Astrocyte (in vitro differentiated cells and primary cell): ENCODE results near the gene ABCF2. TPM values are rescaled to one million over a fixed set of nuclear protein-coding genes. Genes with fewer than 3 reads are reported as not detected.
A peak's percentile ranks its signal among the peaks of the same experiment; 100 is the strongest.

Source experiments
- DNase-seq: peaks from one replicate; pipeline ENCODE4 v3.0.0-alpha.2; 2010; ENCODE audit warnings: low read depth
- FAIRE-seq: peaks from 2 replicates; lab custom pipeline; 2011; peaks lifted over from hg19 to GRCh38; lab: Jason Lieb, UNC
- H2AFZ ChIP-seq: 2 replicates; pipeline ENCODE4 v1.6.0; 2012; ENCODE audit warnings: low read depth, low read length, inconsistent platforms
- H3K27ac ChIP-seq: 2 replicates; pipeline ENCODE4 v1.5.1; 2011; ENCODE audit warnings: low read depth, low read length, inconsistent platforms
- H3K27me3 ChIP-seq: 2 replicates; pipeline ENCODE4 v1.6.0; 2011; ENCODE audit warnings: low read length, inconsistent platforms; ENCODE audit not compliant: insufficient read depth
- H3K36me3 ChIP-seq: 2 replicates; pipeline ENCODE4 v1.5.1; 2011; ENCODE audit warnings: low read length, inconsistent platforms; ENCODE audit not compliant: insufficient read depth
- H3K4me1 ChIP-seq: 2 replicates; pipeline ENCODE4 v1.5.1; 2011; ENCODE audit warnings: low read length, inconsistent platforms; ENCODE audit not compliant: insufficient read depth
- H3K4me2 ChIP-seq: 2 replicates; pipeline ENCODE4 v1.6.0; 2012; ENCODE audit warnings: low read length, inconsistent platforms
- H3K4me3 ChIP-seq: 2 replicates; pipeline ENCODE4 v1.5.1; 2011; ENCODE audit warnings: low read depth, mild to moderate bottlenecking, low read length, inconsistent platforms; ENCODE audit not compliant: insufficient read depth
- H3K79me2 ChIP-seq: 2 replicates; pipeline ENCODE4 v1.6.0; 2012; ENCODE audit warnings: mild to moderate bottlenecking, low read length, inconsistent platforms; ENCODE audit not compliant: insufficient read depth
- H3K9ac ChIP-seq: 2 replicates; pipeline ENCODE4 v1.6.0; 2012; ENCODE audit warnings: mild to moderate bottlenecking, low read length, inconsistent platforms
- H3K9me3 ChIP-seq: 2 replicates; pipeline ENCODE4 v1.5.1; 2012; ENCODE audit warnings: low read depth, mild to moderate bottlenecking, low read length, inconsistent platforms; ENCODE audit not compliant: insufficient read depth
- H4K20me1 ChIP-seq: 2 replicates; pipeline ENCODE4 v1.6.0; 2012; ENCODE audit warnings: low read length, inconsistent platforms; ENCODE audit not compliant: insufficient read depth
- H3K27ac Mint-ChIP-seq: one replicate; pipeline ENCODE4 v1.8.0; 2021; ENCODE audit warnings: mild to moderate bottlenecking, mixed read lengths; ENCODE audit not compliant: unreplicated experiment
- H3K27me3 Mint-ChIP-seq: one replicate; pipeline ENCODE4 v1.8.0; 2021; ENCODE audit warnings: low read depth, mixed read lengths; ENCODE audit not compliant: unreplicated experiment
- H3K36me3 Mint-ChIP-seq: one replicate; pipeline ENCODE4 v1.8.0; 2021; ENCODE audit warnings: low read depth, mixed read lengths; ENCODE audit not compliant: unreplicated experiment
- H3K4me1 Mint-ChIP-seq: one replicate; pipeline ENCODE4 v1.8.0; 2021; ENCODE audit warnings: low read depth, mixed read lengths; ENCODE audit not compliant: unreplicated experiment
- H3K4me3 Mint-ChIP-seq: one replicate; pipeline ENCODE4 v1.8.0; 2021; ENCODE audit warnings: mild to moderate bottlenecking, moderate library complexity, mixed read lengths; ENCODE audit not compliant: unreplicated experiment
- H3K9me3 Mint-ChIP-seq: one replicate; pipeline ENCODE4 v1.8.0; 2021; ENCODE audit warnings: mild to moderate bottlenecking, mixed read lengths; ENCODE audit not compliant: unreplicated experiment
- EZH2 ChIP-seq: IDR thresholded peaks from 2 replicates; pipeline ENCODE4 v1.6.1; 2012; ENCODE audit warnings: mild to moderate bottlenecking, low read length, inconsistent platforms; ENCODE audit not compliant: insufficient read depth
- total RNA-seq: library from RNA; stranded (reverse); gene quantifications from 2 replicates; pipeline ENCODE4 v1.2.1, GENCODE V29; 2021
- TF ChIP-seq, protein P1 (sequence below): IDR thresholded peaks from 2 replicates; pipeline ENCODE4 v1.5.1; 2011; ENCODE audit warnings: low read depth, mild to moderate bottlenecking, inconsistent platforms, low read length, moderate library complexity; ENCODE audit not compliant: insufficient read depth

The ABCF2 gene
- total RNA-seq, 1 donor from 2014 or later = 53.2 TPM

DNA sequence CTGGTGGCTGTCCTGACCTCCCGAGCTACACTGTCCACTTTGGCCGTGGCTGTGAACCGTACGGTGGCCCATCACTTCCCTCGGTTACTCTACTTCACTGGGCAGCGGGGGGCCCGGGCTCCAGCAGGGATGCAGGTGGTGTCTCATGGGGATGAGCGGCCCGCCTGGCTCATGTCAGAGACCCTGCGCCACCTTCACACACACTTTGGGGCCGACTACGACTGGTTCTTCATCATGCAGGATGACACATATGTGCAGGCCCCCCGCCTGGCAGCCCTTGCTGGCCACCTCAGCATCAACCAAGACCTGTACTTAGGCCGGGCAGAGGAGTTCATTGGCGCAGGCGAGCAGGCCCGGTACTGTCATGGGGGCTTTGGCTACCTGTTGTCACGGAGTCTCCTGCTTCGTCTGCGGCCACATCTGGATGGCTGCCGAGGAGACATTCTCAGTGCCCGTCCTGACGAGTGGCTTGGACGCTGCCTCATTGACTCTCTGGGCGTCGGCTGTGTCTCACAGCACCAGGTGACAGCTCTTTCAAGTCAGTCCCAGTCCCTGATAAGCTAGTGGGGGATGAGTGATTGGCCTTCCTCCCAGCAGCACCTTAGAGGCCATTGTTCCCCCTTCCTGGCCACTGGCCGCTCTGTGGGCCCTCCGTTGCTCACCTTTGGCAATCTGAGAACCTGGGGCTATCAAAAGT is 8.2 kb upstream of the ABCF2 start:
- no peak overlapping the region for H3K4me2 ChIP-seq
- peaks cover 72% of the 10 kb centered on the region for H4K20me1 ChIP-seq
- H3K4me3 Mint-ChIP-seq = peak overlapping the region; percentile 45
- H3K79me2 ChIP-seq = peaks cover 83% of the 10 kb centered on the region
- no peak for FAIRE-seq
- no peak overlapping the region for H3K9ac ChIP-seq
- no peaks in the 10 kb centered on the region for H3K27me3 ChIP-seq
- H3K9me3 ChIP-seq = no peaks in the 10 kb centered on the region
- no peak for DNase-seq
- H3K9me3 Mint-ChIP-seq = no peaks in the 10 kb centered on the region
- TF ChIP-seq, protein P1, sequence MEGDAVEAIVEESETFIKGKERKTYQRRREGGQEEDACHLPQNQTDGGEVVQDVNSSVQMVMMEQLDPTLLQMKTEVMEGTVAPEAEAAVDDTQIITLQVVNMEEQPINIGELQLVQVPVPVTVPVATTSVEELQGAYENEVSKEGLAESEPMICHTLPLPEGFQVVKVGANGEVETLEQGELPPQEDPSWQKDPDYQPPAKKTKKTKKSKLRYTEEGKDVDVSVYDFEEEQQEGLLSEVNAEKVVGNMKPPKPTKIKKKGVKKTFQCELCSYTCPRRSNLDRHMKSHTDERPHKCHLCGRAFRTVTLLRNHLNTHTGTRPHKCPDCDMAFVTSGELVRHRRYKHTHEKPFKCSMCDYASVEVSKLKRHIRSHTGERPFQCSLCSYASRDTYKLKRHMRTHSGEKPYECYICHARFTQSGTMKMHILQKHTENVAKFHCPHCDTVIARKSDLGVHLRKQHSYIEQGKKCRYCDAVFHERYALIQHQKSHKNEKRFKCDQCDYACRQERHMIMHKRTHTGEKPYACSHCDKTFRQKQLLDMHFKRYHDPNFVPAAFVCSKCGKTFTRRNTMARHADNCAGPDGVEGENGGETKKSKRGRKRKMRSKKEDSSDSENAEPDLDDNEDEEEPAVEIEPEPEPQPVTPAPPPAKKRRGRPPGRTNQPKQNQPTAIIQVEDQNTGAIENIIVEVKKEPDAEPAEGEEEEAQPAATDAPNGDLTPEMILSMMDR = no peak
- no peak for TF ChIP-seq EZH2
- no peak overlapping the region for H3K27ac Mint-ChIP-seq
- peaks cover 22% of the 10 kb centered on the region for H3K4me1 ChIP-seq
- no peaks in the 10 kb centered on the region for H3K27me3 Mint-ChIP-seq
- H3K27ac ChIP-seq = no peak overlapping the region
- H3K36me3 ChIP-seq = peaks cover 31% of the 10 kb centered on the region
- H2AFZ ChIP-seq = no peak overlapping the region
- peaks cover 23% of the 10 kb centered on the region for H3K4me1 Mint-ChIP-seq
- H3K36me3 Mint-ChIP-seq = peaks cover 18% of the 10 kb centered on the region
- H3K4me3 ChIP-seq = no peak overlapping the region

DNA sequence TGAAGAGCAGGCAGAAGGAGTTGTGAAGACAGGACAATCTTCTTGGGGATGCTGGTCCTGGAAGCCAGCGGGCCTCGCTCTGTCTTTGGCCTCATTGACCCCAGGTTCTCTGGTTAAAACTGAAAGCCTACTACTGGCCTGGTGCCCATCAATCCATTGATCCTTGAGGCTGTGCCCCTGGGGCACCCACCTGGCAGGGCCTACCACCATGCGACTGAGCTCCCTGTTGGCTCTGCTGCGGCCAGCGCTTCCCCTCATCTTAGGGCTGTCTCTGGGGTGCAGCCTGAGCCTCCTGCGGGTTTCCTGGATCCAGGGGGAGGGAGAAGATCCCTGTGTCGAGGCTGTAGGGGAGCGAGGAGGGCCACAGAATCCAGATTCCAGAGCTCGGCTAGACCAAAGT is 6.8 kb upstream of the ABCF2 start:
- Histone ChIP-seq H4K20me1 (peaks cover 58% of the 10 kb centered on the region), H3K4me1 (peaks cover 22% of the 10 kb centered on the region), H3K4me3 (peak overlapping the region; percentile 93), H3K27ac (peak overlapping the region; percentile 95), H2AFZ (no peak overlapping the region), H3K9me3 (no peaks in the 10 kb centered on the region), H3K79me2 (peaks cover 70% of the 10 kb centered on the region), H3K27me3 (no peaks in the 10 kb centered on the region), H3K4me2 (peak overlapping the region; percentile 94), H3K36me3 (peaks cover 20% of the 10 kb centered on the region), H3K9ac (peak overlapping the region; percentile 97)
- H3K4me1 Mint-ChIP-seq = peaks cover 23% of the 10 kb centered on the region
- no peaks in the 10 kb centered on the region for H3K27me3 Mint-ChIP-seq
- H3K36me3 Mint-ChIP-seq = peaks cover 10% of the 10 kb centered on the region
- H3K4me3 Mint-ChIP-seq = peak overlapping the region; percentile 100
- H3K27ac Mint-ChIP-seq = peak overlapping the region; percentile 100
- no peaks in the 10 kb centered on the region for H3K9me3 Mint-ChIP-seq
- TF ChIP-seq, protein P1 = no peak
- FAIRE-seq = no peak
- no peak for DNase-seq

DNA sequence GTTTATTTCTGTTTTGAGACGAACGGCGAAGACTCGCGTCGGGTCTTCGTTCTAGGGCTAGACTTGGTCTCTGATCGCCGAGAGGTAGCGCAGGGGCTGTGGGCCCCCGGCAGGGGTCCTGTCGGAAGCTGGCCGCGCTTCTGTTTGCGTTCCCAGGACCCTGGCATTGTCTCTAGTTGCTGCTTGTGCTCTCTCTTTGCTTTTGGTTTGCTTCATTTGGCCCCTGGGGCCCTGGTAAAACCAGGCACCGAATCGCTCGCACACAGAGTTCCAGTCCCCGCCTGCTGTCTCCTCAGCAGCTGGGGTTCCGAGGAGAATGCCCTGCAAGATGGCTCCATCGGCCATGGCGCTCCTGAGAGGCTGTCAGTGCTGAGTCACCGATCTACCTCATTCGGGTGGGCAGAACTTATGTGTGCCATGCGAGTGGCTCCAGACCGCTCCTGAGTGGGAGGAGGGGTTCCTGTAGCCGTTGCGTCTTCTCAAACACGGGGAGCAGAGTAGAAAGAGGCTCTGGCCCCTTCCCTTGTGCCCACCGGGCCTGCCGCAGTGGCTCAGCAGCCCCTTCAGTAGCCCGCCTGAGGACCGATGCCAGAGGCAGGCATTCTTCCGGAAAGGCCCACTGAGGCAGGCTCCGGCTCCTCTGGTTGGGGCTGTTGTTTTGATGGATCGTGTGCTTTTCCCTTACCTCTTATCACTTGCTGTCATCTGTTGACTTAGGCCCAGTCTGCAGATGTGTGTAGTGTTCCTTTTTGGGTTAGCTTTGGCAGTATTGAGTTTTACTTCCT is 6.1 kb upstream of the ABCF2 start:
- Mint-ChIP-seq H3K27me3 (no peaks in the 10 kb centered on the region), H3K27ac (peak overlapping the region; percentile 100), H3K36me3 (peaks cover 10% of the 10 kb centered on the region), H3K4me3 (peak overlapping the region; percentile 100), H3K9me3 (no peaks in the 10 kb centered on the region), H3K4me1 (peaks cover 23% of the 10 kb centered on the region)
- peaks cover 16% of the 10 kb centered on the region for H3K36me3 ChIP-seq
- peak overlapping the region; percentile 94 for H3K4me2 ChIP-seq
- H3K27ac ChIP-seq = peak overlapping the region; percentile 95
- peak overlapping the region; percentile 29 for H2AFZ ChIP-seq
- H4K20me1 ChIP-seq = peaks cover 51% of the 10 kb centered on the region
- no peaks in the 10 kb centered on the region for H3K9me3 ChIP-seq
- peaks cover 22% of the 10 kb centered on the region for H3K4me1 ChIP-seq
- H3K27me3 ChIP-seq = no peaks in the 10 kb centered on the region
- peaks cover 63% of the 10 kb centered on the region for H3K79me2 ChIP-seq
- TF ChIP-seq, protein P1 = no peak
- no peak for TF ChIP-seq EZH2
- peak overlapping the region; percentile 97 for H3K9ac ChIP-seq
- FAIRE-seq = no peak
- H3K4me3 ChIP-seq = peak overlapping the region; percentile 93
- peak; percentile 79 for DNase-seq
